Astrocyte (in vitro differentiated cells and primary cell): ENCODE data around the gene OLFM3. TPM values are rescaled to one million over a fixed set of nuclear protein-coding genes. Genes with fewer than 3 reads are reported as not detected.

ENCODE experiments used
- DNase-seq: peaks from one replicate; pipeline ENCODE4 v3.0.0-alpha.2; 2010; ENCODE audit warnings: low read depth
- FAIRE-seq: peaks from 2 replicates; lab custom pipeline; 2011; peaks lifted over from hg19 to GRCh38; lab: Jason Lieb, UNC
- H2AFZ ChIP-seq: 2 replicates; pipeline ENCODE4 v1.6.0; 2012; ENCODE audit warnings: low read depth, low read length, inconsistent platforms
- H3K27ac ChIP-seq: 2 replicates; pipeline ENCODE4 v1.5.1; 2011; ENCODE audit warnings: low read depth, low read length, inconsistent platforms
- H3K27me3 ChIP-seq: 2 replicates; pipeline ENCODE4 v1.6.0; 2011; ENCODE audit warnings: low read length, inconsistent platforms; ENCODE audit not compliant: insufficient read depth
- H3K36me3 ChIP-seq: 2 replicates; pipeline ENCODE4 v1.5.1; 2011; ENCODE audit warnings: low read length, inconsistent platforms; ENCODE audit not compliant: insufficient read depth
- H3K4me1 ChIP-seq: 2 replicates; pipeline ENCODE4 v1.5.1; 2011; ENCODE audit warnings: low read length, inconsistent platforms; ENCODE audit not compliant: insufficient read depth
- H3K4me2 ChIP-seq: 2 replicates; pipeline ENCODE4 v1.6.0; 2012; ENCODE audit warnings: low read length, inconsistent platforms
- H3K4me3 ChIP-seq: 2 replicates; pipeline ENCODE4 v1.5.1; 2011; ENCODE audit warnings: low read depth, mild to moderate bottlenecking, low read length, inconsistent platforms; ENCODE audit not compliant: insufficient read depth
- H3K79me2 ChIP-seq: 2 replicates; pipeline ENCODE4 v1.6.0; 2012; ENCODE audit warnings: mild to moderate bottlenecking, low read length, inconsistent platforms; ENCODE audit not compliant: insufficient read depth
- H3K9ac ChIP-seq: 2 replicates; pipeline ENCODE4 v1.6.0; 2012; ENCODE audit warnings: mild to moderate bottlenecking, low read length, inconsistent platforms
- H3K9me3 ChIP-seq: 2 replicates; pipeline ENCODE4 v1.5.1; 2012; ENCODE audit warnings: low read depth, mild to moderate bottlenecking, low read length, inconsistent platforms; ENCODE audit not compliant: insufficient read depth
- H4K20me1 ChIP-seq: 2 replicates; pipeline ENCODE4 v1.6.0; 2012; ENCODE audit warnings: low read length, inconsistent platforms; ENCODE audit not compliant: insufficient read depth
- H3K27ac Mint-ChIP-seq: one replicate; pipeline ENCODE4 v1.8.0; 2021; ENCODE audit warnings: mild to moderate bottlenecking, mixed read lengths; ENCODE audit not compliant: unreplicated experiment
- H3K27me3 Mint-ChIP-seq: one replicate; pipeline ENCODE4 v1.8.0; 2021; ENCODE audit warnings: low read depth, mixed read lengths; ENCODE audit not compliant: unreplicated experiment
- H3K36me3 Mint-ChIP-seq: one replicate; pipeline ENCODE4 v1.8.0; 2021; ENCODE audit warnings: low read depth, mixed read lengths; ENCODE audit not compliant: unreplicated experiment
- H3K4me1 Mint-ChIP-seq: one replicate; pipeline ENCODE4 v1.8.0; 2021; ENCODE audit warnings: low read depth, mixed read lengths; ENCODE audit not compliant: unreplicated experiment
- H3K4me3 Mint-ChIP-seq: one replicate; pipeline ENCODE4 v1.8.0; 2021; ENCODE audit warnings: mild to moderate bottlenecking, moderate library complexity, mixed read lengths; ENCODE audit not compliant: unreplicated experiment
- H3K9me3 Mint-ChIP-seq: one replicate; pipeline ENCODE4 v1.8.0; 2021; ENCODE audit warnings: mild to moderate bottlenecking, mixed read lengths; ENCODE audit not compliant: unreplicated experiment
- CTCF ChIP-seq: IDR thresholded peaks from 2 replicates; pipeline ENCODE4 v1.5.1; 2011; ENCODE audit warnings: low read depth, mild to moderate bottlenecking, inconsistent platforms, low read length, moderate library complexity; ENCODE audit not compliant: insufficient read depth
- EZH2 ChIP-seq: IDR thresholded peaks from 2 replicates; pipeline ENCODE4 v1.6.1; 2012; ENCODE audit warnings: mild to moderate bottlenecking, low read length, inconsistent platforms; ENCODE audit not compliant: insufficient read depth
- total RNA-seq: library from RNA; stranded (reverse); gene quantifications from 2 replicates; pipeline ENCODE4 v1.2.1, GENCODE V29; 2021

The OLFM3 gene
- total RNA-seq, 1 donor from 2014 or later, result 0.11 TPM

GRCh38 chr1:101971304-101971703, 25.4 kb downstream of the OLFM3 start:
- no peak overlapping the region for H3K4me3 Mint-ChIP-seq
- no peak overlapping the region for H3K4me2 ChIP-seq
- H3K9me3 Mint-ChIP-seq, result no peaks in the 10 kb centered on the region
- H3K27me3 ChIP-seq, result no peaks in the 10 kb centered on the region
- no peaks in the 10 kb centered on the region for H3K4me1 Mint-ChIP-seq
- TF ChIP-seq EZH2 (no peak), CTCF (no peak)
- no peak overlapping the region for H2AFZ ChIP-seq
- H3K4me1 ChIP-seq, result no peaks in the 10 kb centered on the region
- H3K27ac ChIP-seq, result no peak overlapping the region
- no peaks in the 10 kb centered on the region for H3K36me3 ChIP-seq
- FAIRE-seq (no peak), DNase-seq (no peak)
- H4K20me1 ChIP-seq, result no peaks in the 10 kb centered on the region
- H3K27me3 Mint-ChIP-seq, result no peaks in the 10 kb centered on the region
- no peak overlapping the region for H3K4me3 ChIP-seq
- no peak overlapping the region for H3K27ac Mint-ChIP-seq
- H3K9me3 ChIP-seq, result no peaks in the 10 kb centered on the region
- H3K79me2 ChIP-seq, result no peaks in the 10 kb centered on the region
- H3K36me3 Mint-ChIP-seq, result no peaks in the 10 kb centered on the region
- H3K9ac ChIP-seq, result no peak overlapping the region

- Histone ChIP-seq H3K4me2 (no peak overlapping the region), H3K4me1 (no peaks in the 10 kb centered on the region), H3K27me3 (no peaks in the 10 kb centered on the region), H3K4me3 (no peak overlapping the region), H3K9ac (no peak overlapping the region), H3K27ac (no peak overlapping the region), H3K79me2 (no peaks in the 10 kb centered on the region), H4K20me1 (no peaks in the 10 kb centered on the region), H2AFZ (no peak overlapping the region), H3K36me3 (no peaks in the 10 kb centered on the region), H3K9me3 (no peaks in the 10 kb centered on the region)
- H3K27me3 Mint-ChIP-seq, result peaks cover 4% of the 10 kb centered on the region
- no peaks in the 10 kb centered on the region for H3K4me1 Mint-ChIP-seq
- TF ChIP-seq EZH2 (no peak), CTCF (no peak)
- H3K27ac Mint-ChIP-seq, result no peak overlapping the region
- H3K36me3 Mint-ChIP-seq, result no peaks in the 10 kb centered on the region
- no peak overlapping the region for H3K4me3 Mint-ChIP-seq
- DNase-seq, result no peak
- no peaks in the 10 kb centered on the region for H3K9me3 Mint-ChIP-seq
- FAIRE-seq, result no peak
Observed at GRCh38 chr1:101967871-101968270, 28.9 kb downstream of the OLFM3 start.

DNA sequence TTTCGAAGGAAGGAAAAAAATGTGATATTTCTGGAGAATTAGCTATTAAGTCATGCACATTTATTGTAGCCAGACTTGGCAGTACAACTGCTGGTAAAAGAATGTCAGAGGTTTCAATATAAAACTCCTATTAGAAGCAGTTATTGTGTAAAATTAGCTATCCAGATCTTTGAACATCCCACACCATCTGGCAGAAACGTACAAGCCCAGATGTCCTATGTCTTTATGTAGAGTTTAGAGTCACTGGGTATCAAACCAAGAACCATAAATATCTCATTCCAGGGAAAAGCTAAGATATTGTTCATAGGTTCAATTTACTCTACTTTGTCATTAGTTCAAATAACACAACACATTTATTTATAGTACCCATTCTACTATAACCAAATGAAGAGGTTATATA, 31.4 kb downstream of the OLFM3 start:
- no peak overlapping the region for H3K4me3 Mint-ChIP-seq
- Histone ChIP-seq H2AFZ (no peak overlapping the region), H3K27ac (no peak overlapping the region), H3K4me3 (no peak overlapping the region), H3K27me3 (no peaks in the 10 kb centered on the region), H4K20me1 (no peaks in the 10 kb centered on the region), H3K9ac (no peak overlapping the region), H3K4me2 (no peak overlapping the region), H3K4me1 (no peaks in the 10 kb centered on the region), H3K36me3 (no peaks in the 10 kb centered on the region), H3K79me2 (no peaks in the 10 kb centered on the region), H3K9me3 (no peaks in the 10 kb centered on the region)
- no peaks in the 10 kb centered on the region for H3K9me3 Mint-ChIP-seq
- no peak overlapping the region for H3K27ac Mint-ChIP-seq
- no peaks in the 10 kb centered on the region for H3K4me1 Mint-ChIP-seq
- TF ChIP-seq EZH2, result no peak
- TF ChIP-seq CTCF, result no peak
- peaks cover 4% of the 10 kb centered on the region for H3K27me3 Mint-ChIP-seq
- no peak for DNase-seq
- no peak for FAIRE-seq
- H3K36me3 Mint-ChIP-seq, result no peaks in the 10 kb centered on the region
